H1 (cell line): ENCODE results near the gene USP10. TPM values are rescaled to one million over a fixed set of nuclear protein-coding genes. Genes with fewer than 3 reads are reported as not detected.

Experiments
- CTCF ChIA-PET: fragments of 300-600 bp; sonication (Branson Sonifier 250); formaldehyde crosslinking; loops from one replicate; lab custom pipeline; 2021; ENCODE audit not compliant: partially characterized antibody; lab: Charles Lee
- POLR2A ChIA-PET: fragments of 300-600 bp; sonication (Branson Sonifier 250); formaldehyde crosslinking; loops from one replicate; lab custom pipeline; 2021; ENCODE audit warnings: inconsistent platforms; ENCODE audit not compliant: partially characterized antibody; lab: Charles Lee
- DNase-seq, 2 experiments: peaks; one replicate each; pipeline versions ENCODE4 v3.0.0 to v3.0.0-alpha.2; 2010 to 2022; ENCODE audit warnings: low spot score in 2 of 2, low read depth in 1 of 2, mixed read lengths in 1 of 2
- FAIRE-seq: peaks from 2 replicates; lab custom pipeline; 2011; peaks lifted over from hg19 to GRCh38; lab: Jason Lieb, UNC
- H2AFZ ChIP-seq: 2 replicates; pipeline ENCODE4 v1.8.1; 2012; ENCODE audit warnings: low read length, inconsistent platforms
- H2AK5ac ChIP-seq: 2 replicates; pipeline ENCODE4 v1.6.1; 2013; ENCODE audit warnings: low read depth, low read length
- H2BK120ac ChIP-seq: replicated peaks from 2 replicates; pipeline ENCODE3; 2013; ENCODE audit warnings: low read depth, low read length, inconsistent platforms
- H2BK12ac ChIP-seq: 2 replicates; pipeline ENCODE4 v1.6.1; 2013; ENCODE audit warnings: low read depth, low read length
- H2BK15ac ChIP-seq: 2 replicates; pipeline ENCODE4 v1.6.1; 2013; ENCODE audit warnings: low read length
- H2BK20ac ChIP-seq: 2 replicates; pipeline ENCODE4 v1.6.1; 2013; ENCODE audit warnings: low read length
- H2BK5ac ChIP-seq: 2 replicates; pipeline ENCODE4 v1.6.1; 2013; ENCODE audit warnings: low read depth, low read length
- H3K14ac ChIP-seq: 2 replicates; pipeline ENCODE4 v1.6.1; 2013; ENCODE audit warnings: inconsistent platforms; ENCODE audit not compliant: insufficient read length
- H3K18ac ChIP-seq: 2 replicates; pipeline ENCODE4 v1.6.1; 2013; ENCODE audit warnings: low read length; ENCODE audit errors: extremely low read depth
- H3K23ac ChIP-seq: 2 replicates; pipeline ENCODE4 v1.6.1; 2013; ENCODE audit warnings: inconsistent platforms; ENCODE audit not compliant: insufficient read length
- H3K23me2 ChIP-seq: 2 replicates; pipeline ENCODE4 v1.6.1; 2013; ENCODE audit warnings: low read depth, low read length
- H3K27ac ChIP-seq: 2 replicates; pipeline ENCODE4 v1.6.1; 2011; ENCODE audit warnings: low read depth, low read length, inconsistent platforms
- H3K27me3 ChIP-seq, 4 experiments: replicated peaks in 1 of 4; 1 replicate in 1 of 4; 2 replicates in 3 of 4; pipeline versions ENCODE4 v1.6.1 to v1.8.1; 2011 to 2013; ENCODE audit warnings: low read length in 3 of 4, mild to moderate bottlenecking in 3 of 4, inconsistent platforms in 2 of 4, mixed read lengths in 2 of 4, moderate library complexity in 1 of 4; ENCODE audit not compliant: control insufficient read depth in 3 of 4, insufficient read depth in 3 of 4; ENCODE audit errors: extremely low read depth in 1 of 4
- H3K36me3 ChIP-seq, 4 experiments: 2 replicates each; pipeline versions ENCODE4 v1.6.1 to v1.8.1; 2011 to 2013; ENCODE audit warnings: mild to moderate bottlenecking in 4 of 4, low read length in 3 of 4, moderate library complexity in 2 of 4, control low read depth in 1 of 4, inconsistent platforms in 1 of 4; ENCODE audit not compliant: insufficient read depth in 4 of 4, control insufficient read depth in 2 of 4
- H3K4ac ChIP-seq: replicated peaks from 2 replicates; pipeline ENCODE3; 2013; ENCODE audit warnings: low read length, low read depth, mixed read lengths, inconsistent platforms; ENCODE audit not compliant: insufficient read length
- H3K4me1 ChIP-seq, 4 experiments: replicated peaks in 1 of 4; 1 replicate in 1 of 4; 2 replicates in 3 of 4; pipeline versions ENCODE4 v1.6.1 to v1.8.1; 2011 to 2013; ENCODE audit warnings: low read length in 3 of 4, inconsistent platforms in 2 of 4, mixed read lengths in 1 of 4; ENCODE audit not compliant: insufficient read depth in 4 of 4, control insufficient read depth in 3 of 4
- H3K4me2 ChIP-seq, 2 experiments: 2 replicates each; pipeline versions ENCODE4 v1.6.1 to v1.8.1; 2011 to 2013; ENCODE audit warnings: low read depth in 2 of 2, low read length in 2 of 2, control low read depth in 1 of 2, inconsistent platforms in 1 of 2, mild to moderate bottlenecking in 1 of 2; ENCODE audit not compliant: insufficient read depth in 1 of 2
- H3K4me3 ChIP-seq, 4 experiments: fragments of 200-600, 300-600 bp in 1 of 4; sonication (generic), shearing (Covaris generic), sonication (Bioruptor Twin) in 1 of 4; 2 replicates each; pipeline versions ENCODE4 v1.5.1 to v1.8.1; 2011 to 2016; ENCODE audit warnings: low read length in 4 of 4, low read depth in 3 of 4, control low read depth in 2 of 4, inconsistent platforms in 2 of 4, mild to moderate bottlenecking in 2 of 4, mixed read lengths in 1 of 4, moderate library complexity in 1 of 4; ENCODE audit not compliant: insufficient read depth in 2 of 4; ENCODE audit errors: extremely low read depth in 1 of 4
- H3K56ac ChIP-seq: replicated peaks from 2 replicates; pipeline ENCODE3; 2013; ENCODE audit warnings: low read depth, mild to moderate bottlenecking, mixed read lengths, low read length, inconsistent platforms; ENCODE audit not compliant: insufficient read length
- H3K79me1 ChIP-seq: 2 replicates; pipeline ENCODE4 v1.6.1; 2013; ENCODE audit warnings: low read depth, low read length, control low read depth
- H3K79me2 ChIP-seq, 2 experiments: 2 replicates each; pipeline versions ENCODE4 v1.6.1 to v1.8.1; 2012 to 2013; ENCODE audit warnings: low read length in 2 of 2, mild to moderate bottlenecking in 2 of 2, inconsistent platforms in 1 of 2; ENCODE audit not compliant: insufficient read depth in 2 of 2, control insufficient read depth in 1 of 2
- H3K9ac ChIP-seq, 4 experiments: replicated peaks in 1 of 4; 1 replicate in 1 of 4; 2 replicates in 3 of 4; pipeline versions ENCODE4 v1.6.1 to v1.8.1; 2011 to 2013; ENCODE audit warnings: low read depth in 3 of 4, low read length in 3 of 4, control low read depth in 2 of 4, mild to moderate bottlenecking in 2 of 4, moderate library complexity in 2 of 4, inconsistent platforms in 1 of 4; ENCODE audit errors: extremely low read depth in 1 of 4
- H3K9me3 ChIP-seq, 2 experiments: 2 replicates each; pipeline versions ENCODE4 v1.6.1 to v1.8.1; 2012 to 2013; ENCODE audit warnings: mild to moderate bottlenecking in 2 of 2, moderate library complexity in 2 of 2, control low read depth in 1 of 2, inconsistent platforms in 1 of 2, low read depth in 1 of 2, low read length in 1 of 2, mixed read lengths in 1 of 2; ENCODE audit not compliant: insufficient read depth in 2 of 2
- H4K20me1 ChIP-seq, 2 experiments: replicated peaks in 1 of 2; 2 replicates each; pipeline versions ENCODE3 to v1.8.1; 2011 to 2013; ENCODE audit warnings: inconsistent platforms in 2 of 2, low read length in 2 of 2, mild to moderate bottlenecking in 1 of 2; ENCODE audit not compliant: insufficient read depth in 2 of 2, control insufficient read depth in 1 of 2
- H4K5ac ChIP-seq: 2 replicates; pipeline ENCODE4 v1.6.1; 2013; ENCODE audit warnings: low read length, low read depth, mixed read lengths, inconsistent platforms; ENCODE audit not compliant: insufficient read length
- H4K8ac ChIP-seq: 2 replicates; pipeline ENCODE4 v1.8.0; 2013; ENCODE audit warnings: mild to moderate bottlenecking, moderate library complexity, low read length, inconsistent platforms; ENCODE audit not compliant: insufficient read depth; ENCODE audit errors: extremely low read depth
- H4K91ac ChIP-seq: replicated peaks from 2 replicates; pipeline ENCODE3; 2013; ENCODE audit warnings: low read length, mixed read lengths, inconsistent platforms; ENCODE audit not compliant: insufficient read length
- HDAC2 ChIP-seq, 2 experiments: fragments of 300-600 bp in 1 of 2; sonication (generic) in 1 of 2; IDR thresholded peaks; 2 replicates each; pipeline ENCODE4 v1.6.1; 2011 to 2012; ENCODE audit warnings: low read depth in 2 of 2, low read length in 2 of 2, mild to moderate bottlenecking in 2 of 2, moderate library complexity in 2 of 2, borderline replicate concordance in 1 of 2, inconsistent platforms in 1 of 2
- NRF1 ChIP-seq: IDR thresholded peaks from 2 replicates; pipeline ENCODE4 v1.6.1; 2011; ENCODE audit warnings: mild to moderate bottlenecking, low read depth, low read length, improper control_type of control experiment
- RBBP5 ChIP-seq: IDR thresholded peaks from 2 replicates; pipeline ENCODE4 v1.7.1; 2012; ENCODE audit warnings: low read depth, mild to moderate bottlenecking, inconsistent platforms, low read length, moderate library complexity, borderline replicate concordance
- SAP30 ChIP-seq: fragments of 300-600 bp; sonication (generic); IDR thresholded peaks from 2 replicates; pipeline ENCODE4 v1.7.1; 2012; ENCODE audit warnings: low read length, moderate library complexity, mild to moderate bottlenecking, inconsistent platforms; ENCODE audit not compliant: insufficient read depth, insufficient replicate concordance
- SIRT6 ChIP-seq: IDR thresholded peaks from one replicate; pipeline ENCODE4 v1.7.1; 2012; ENCODE audit warnings: low read length, inconsistent platforms
- SIX5 ChIP-seq: IDR thresholded peaks from 2 replicates; pipeline ENCODE4 v1.6.1; 2011; ENCODE audit warnings: mild to moderate bottlenecking, low read depth, low read length
- SP4 ChIP-seq: IDR thresholded peaks from 2 replicates; pipeline ENCODE4 v1.6.1; 2012; ENCODE audit warnings: low read length, inconsistent platforms
- WGBS, 2 experiments: shearing (Covaris generic) in 1 of 2; methylation state at CpG; one replicate each; pipeline versions ENCODE4 v1.1.6 to v1.1.7; 2013 to 2015; ENCODE audit warnings: low lambda C conversion rate in 2 of 2, mixed read lengths in 2 of 2, inconsistent platforms in 1 of 2, low coverage in 1 of 2, missing lambda C conversion rate in 1 of 2; ENCODE audit not compliant: insufficient replicate concordance in 2 of 2, insufficient coverage in 1 of 2, insufficient read length in 1 of 2; ENCODE audit errors: extremely low coverage in 1 of 2, missing lambda C conversion rate in 1 of 2; 5-methylcytosine and 5-hydroxymethylcytosine counted together
- polyA plus RNA-seq, 7 experiments: library from polyadenylated mRNA; depleted of rRNA in 3 of 7; stranded (reverse) in 5 of 7; unstranded in 2 of 7; fragments of >200 nt in 5 of 7; fragments of 200-250 nt in 2 of 7; gene quantifications; 1 replicate in 5 of 7; 2 replicates in 1 of 7; 4 replicates in 1 of 7; pipeline versions ENCODE4 v1.2.1 to v1.2.3, GENCODE V29; 2011 to 2013; ENCODE audit warnings: missing spikeins in 2 of 7, mixed read lengths in 2 of 7
- total RNA-seq: library from RNA; stranded (reverse); fragmentation: NEBNext Ultra II Directional; extraction: Animal tissue kit (Norgen Biotek cat#: 25700); gene quantifications from 2 replicates; pipeline ENCODE4 v1.2.1, GENCODE V29; 2021

Gene USP10
- total and polyA plus RNA-seq, 2 of the 8 experiments (the other 6 are each of a cell fraction or from before 2014, with no cell fraction given), result 171 to 195 TPM

- peaks cover 0 to 2% of the 10 kb centered on the region in 2 experiments for H4K20me1 ChIP-seq
- H3K79me1 ChIP-seq, result no peaks in the 10 kb centered on the region
- H3K27ac ChIP-seq, result no peak overlapping the region
- no peak overlapping the region for H2BK20ac ChIP-seq
- H3K4ac ChIP-seq, result no peak overlapping the region
- CTCF ChIA-PET, result interaction anchor here (0.9 to 3.1 kb wide), 5 partner anchors 9 to 326 kb away, joined by 3 to 10 read pairs (median 3); partner anchors contain the start of gene CRISPLD2
- no peak overlapping the region for H3K4me2 ChIP-seq
- no peak overlapping the region for H2AK5ac ChIP-seq
- FAIRE-seq (no peak), DNase-seq (no peak)
- no peak overlapping the region for H3K56ac ChIP-seq
- H2AFZ ChIP-seq, result no peak overlapping the region
- no peak overlapping the region for H3K14ac ChIP-seq
- H2BK120ac ChIP-seq, result no peak overlapping the region
- no peaks in the 10 kb centered on the region for H3K4me1 ChIP-seq
- no peak overlapping the region for H4K5ac ChIP-seq
- H3K23ac ChIP-seq, result no peak overlapping the region
- H2BK5ac ChIP-seq, result no peak overlapping the region
- H3K9ac ChIP-seq, result no peak overlapping the region
- H4K91ac ChIP-seq, result no peak overlapping the region
- WGBS, 2 experiments, result 95% methylated on average over 17 of the region's 17 CpGs; no CpG with 5 or more reads in 1 of the 2 experiments
- H3K79me2 ChIP-seq, result no peaks in the 10 kb centered on the region
- no peaks in the 10 kb centered on the region; a peak in 1 of 4 replicates for H3K9me3 ChIP-seq
- H4K8ac ChIP-seq, result no peak overlapping the region
- POLR2A ChIA-PET, result interaction anchor here (0.9 to 2.5 kb wide), 2 partner anchors 10 to 30 kb away, joined by 3 to 6 read pairs; no protein-coding TSS in a partner anchor
- H3K23me2 ChIP-seq, result no peaks in the 10 kb centered on the region
- TF ChIP-seq SAP30 (no peak), NRF1 (no peak), SP4 (no peak), RBBP5 (no peak), SIRT6 (no peak), SIX5 (no peak), HDAC2 (IDR thresholded peaks at IDR 0.05; ENCODE audit: borderline replicate concordance in 1 of 2, low read depth in 2 of 2, low read length in 2 of 2) (no peak)
- no peak overlapping the region for H3K18ac ChIP-seq
- peaks cover 0 to 4% (median 0%) of the 10 kb centered on the region in 4 experiments; a peak in 2 of 7 replicates for H3K27me3 ChIP-seq
- no peak overlapping the region for H3K4me3 ChIP-seq
- no peaks in the 10 kb centered on the region for H3K36me3 ChIP-seq
- no peak overlapping the region for H2BK15ac ChIP-seq
- H2BK12ac ChIP-seq, result no peak overlapping the region
Measured at GRCh38 chr16:84810518-84811273, 110.9 kb downstream of the USP10 start.
